K562 (cell line): ENCODE measurements around the gene CLCF1. TPM values are rescaled to one million over a fixed set of nuclear protein-coding genes. Genes with fewer than 3 reads are reported as not detected.

Source experiments
- ATAC-seq: fragments of 200-7000 bp; cut with Tn5 transposase; 3 replicates; pipeline ENCODE4 v1.9.1; 2020; ENCODE audit warnings: moderate library complexity
- BruUV-seq: library from RNA; stranded (reverse); fragments of 400-500 nt; replicated peaks from 2 replicates; lab custom pipeline; 2021; lab: Mats Ljungman, UMichigan
- CTCF ChIA-PET: fragments of 300-600 bp; formaldehyde crosslinking; extraction: SDS; loops from one replicate; lab custom pipeline; 2021; ENCODE audit warnings: low intra/inter-chr PET ratio; lab: Yijun Ruan, JAX
- POLR2A ChIA-PET: fragments of 300-600, 350-650 bp; sonication (Branson Sonifier 250); formaldehyde crosslinking; extraction: SDS; loops from one replicate; lab custom pipeline; 2021; ENCODE audit warnings: antibody characterized with exemption, inconsistent platforms; lab: Yijun Ruan, JAX
- DNase-seq, 4 experiments: peaks; one replicate each; pipeline versions ENCODE4 v3.0.0 to v3.0.0-alpha.2; 2011 to 2018; ENCODE audit warnings: low spot score in 3 of 4, mixed read lengths in 3 of 4; ENCODE audit errors: extremely low read depth in 1 of 4
- FAIRE-seq: peaks from 2 replicates; lab custom pipeline; 2011; peaks lifted over from hg19 to GRCh38; lab: Jason Lieb, UNC
- H2AFZ ChIP-seq: 2 replicates; pipeline ENCODE4 v1.6.0; 2011; ENCODE audit warnings: low read depth, low read length, control low read depth, inconsistent platforms
- H3K27ac ChIP-seq: fragments of 200-600 bp; 3 replicates; pipeline ENCODE4 v1.8.0; 2011; ENCODE audit warnings: low read depth, mild to moderate bottlenecking, control low read depth, inconsistent platforms, low read length, moderate library complexity, mixed read lengths; ENCODE audit errors: extremely low read depth
- H3K27me3 ChIP-seq, 2 experiments: fragments of 300-600 bp in 1 of 2; 2 replicates in 1 of 2; 3 replicates in 1 of 2; pipeline versions ENCODE4 v1.6.0 to v1.8.0; 2011; ENCODE audit warnings: inconsistent platforms in 2 of 2, low read length in 2 of 2, mild to moderate bottlenecking in 1 of 2, mixed read lengths in 1 of 2, moderate library complexity in 1 of 2; ENCODE audit not compliant: control insufficient read depth in 2 of 2, insufficient read depth in 2 of 2
- H3K36me3 ChIP-seq: fragments of 300-600 bp; 3 replicates; pipeline ENCODE4 v1.8.0; 2011; ENCODE audit warnings: mild to moderate bottlenecking, low read length, inconsistent platforms; ENCODE audit not compliant: control insufficient read depth, insufficient read depth
- H3K4me1 ChIP-seq, 2 experiments: fragments of 200-600 bp in 1 of 2; replicated peaks in 1 of 2; 2 replicates in 1 of 2; 3 replicates in 1 of 2; pipeline versions ENCODE4 v1.5.1 to v1.8.0; 2011; ENCODE audit warnings: inconsistent platforms in 2 of 2, low read length in 2 of 2, mild to moderate bottlenecking in 1 of 2, mixed read lengths in 1 of 2, moderate library complexity in 1 of 2; ENCODE audit not compliant: control insufficient read depth in 2 of 2, insufficient read depth in 2 of 2
- H3K4me2 ChIP-seq: 2 replicates; pipeline ENCODE4 v1.6.1; 2011; ENCODE audit warnings: low read length, control low read depth, inconsistent platforms, mixed read lengths; ENCODE audit not compliant: insufficient read depth
- H3K4me3 ChIP-seq: fragments of 200-600 bp; sonication (generic), shearing (Covaris generic); 2 replicates; pipeline ENCODE4 v1.5.1; 2016; ENCODE audit warnings: control low read depth, inconsistent platforms
- H3K79me2 ChIP-seq: fragments of 200-600 bp; 3 replicates; pipeline ENCODE4 v1.8.0; 2011; ENCODE audit warnings: low read length, inconsistent platforms; ENCODE audit not compliant: control insufficient read depth, insufficient read depth
- H3K9ac ChIP-seq, 2 experiments: 2 replicates each; pipeline versions ENCODE4 v1.6.0 to v1.6.1; 2011; ENCODE audit warnings: low read depth in 2 of 2, low read length in 2 of 2, control low read depth in 1 of 2, inconsistent platforms in 1 of 2, mild to moderate bottlenecking in 1 of 2, mixed read lengths in 1 of 2; ENCODE audit not compliant: insufficient read depth in 1 of 2
- H3K9me1 ChIP-seq: one replicate; pipeline ENCODE4 v1.6.0; 2011; ENCODE audit warnings: inconsistent platforms, mild to moderate bottlenecking, low read length, moderate library complexity; ENCODE audit not compliant: control insufficient read depth, insufficient read depth
- H3K9me3 ChIP-seq: replicated peaks from 2 replicates; pipeline ENCODE4 v1.5.1; 2011; ENCODE audit warnings: low read depth, low read length, inconsistent platforms; ENCODE audit not compliant: control insufficient read depth, insufficient read depth
- H4K20me1 ChIP-seq: replicated peaks from 2 replicates; pipeline ENCODE4 v1.6.1; 2011; ENCODE audit warnings: low read length, inconsistent platforms, mixed read lengths; ENCODE audit not compliant: control insufficient read depth, insufficient read depth
- ARID1B ChIP-seq: fragments of 450-650 bp; IDR thresholded peaks from 2 replicates; pipeline ENCODE4 v1.6.1; 2016; ENCODE audit warnings: antibody characterized with exemption, mild to moderate bottlenecking, inconsistent platforms
- ARID4B ChIP-seq: sonication (generic); formaldehyde crosslinking; IDR thresholded peaks from 2 replicates; pipeline ENCODE4 v1.8.0; 2022; ENCODE audit warnings: mild to moderate bottlenecking, missing genetic modification reagents
- EGR1 ChIP-seq: fragments of 450-650 bp; conservative IDR thresholded peaks from 2 replicates; pipeline ENCODE4 v1.6.1; 2017; ENCODE audit warnings: mild to moderate bottlenecking
- HMGN3 ChIP-seq: IDR thresholded peaks from 2 replicates; pipeline ENCODE4 v1.6.1; 2011; ENCODE audit warnings: borderline replicate concordance, low read depth, mild to moderate bottlenecking, mixed read lengths, low read length; ENCODE audit not compliant: insufficient read length; ENCODE audit errors: extremely low read depth
- HNRNPH1 ChIP-seq: fragments of 200-400 bp; formaldehyde crosslinking; optimal IDR thresholded peaks from 2 replicates; pipeline ENCODE3; 2017; ENCODE audit warnings: low read depth, mild to moderate bottlenecking, low read length, moderate library complexity
- KDM4B ChIP-seq, 2 experiments: fragments of 450-650 bp in 1 of 2; sonication (generic) in 1 of 2; IDR thresholded peaks; 2 replicates each; pipeline ENCODE4 v1.6.1; 2016 to 2017; ENCODE audit warnings: borderline replicate concordance in 2 of 2, antibody characterized with exemption in 1 of 2, low read depth in 1 of 2, mild to moderate bottlenecking in 1 of 2
- MTA1 ChIP-seq: fragments of 450-650 bp; IDR thresholded peaks from 2 replicates; pipeline ENCODE4 v1.6.1; 2017; ENCODE audit warnings: borderline replicate concordance
- NFIX ChIP-seq: fragments of 250-450 bp; sonication (Bioruptor Pico); IDR thresholded peaks from 2 replicates; pipeline ENCODE4 v1.4.0; 2020; ENCODE audit warnings: low read depth, mild to moderate bottlenecking, moderate library complexity
- TEAD1 ChIP-seq, 2 experiments: fragments of 450-650 bp in 1 of 2; sonication (generic) in 1 of 2; formaldehyde crosslinking; IDR thresholded peaks; 2 replicates each; pipeline versions ENCODE4 v1.4.0 to v1.8.0; 2020 to 2022; ENCODE audit warnings: mild to moderate bottlenecking in 2 of 2, missing genetic modification reagents in 1 of 2
- USF2 ChIP-seq: sonication (generic); formaldehyde crosslinking; IDR thresholded peaks from 2 replicates; pipeline ENCODE4 v1.5.0; 2020; ENCODE audit warnings: missing genetic modification reagents
- YY1 ChIP-seq, 3 experiments: IDR thresholded peaks; 2 replicates each; pipeline ENCODE4 v1.6.1; 2011; ENCODE audit warnings: low read length in 2 of 3, mild to moderate bottlenecking in 2 of 3, moderate library complexity in 2 of 3, borderline replicate concordance in 1 of 3, control low read depth in 1 of 3, low read depth in 1 of 3; ENCODE audit not compliant: insufficient read depth in 3 of 3, insufficient replicate concordance in 2 of 3, control insufficient read depth in 1 of 3, insufficient read length in 1 of 3; ENCODE audit errors: extremely low read depth in 1 of 3
- WGBS: fragments of 100-300 bp; shearing (Covaris generic); methylation state at CpG from one replicate; pipeline ENCODE4 v1.1.6; 2016; ENCODE audit warnings: low coverage, mixed read lengths; ENCODE audit not compliant: insufficient coverage; ENCODE audit errors: missing lambda C conversion rate; 5-methylcytosine and 5-hydroxymethylcytosine counted together
- in situ Hi-C: fragments of 300-500 bp; cut with MboI; formaldehyde crosslinking; loops from 4 replicates; pipeline ENCODE4 v1.15.0; 2018; ENCODE audit warnings: inconsistent platforms, mixed read lengths
- intact Hi-C: fragments of 100-400 bp; cut with micrococcal nuclease; formaldehyde crosslinking; loops from 2 replicates; pipeline ENCODE4 v1.14.2; 2022
- polyA plus RNA-seq, 8 experiments: library from polyadenylated mRNA; depleted of rRNA in 4 of 8; stranded (reverse) in 5 of 8; unstranded in 3 of 8; fragments of >200 nt; fragmentation: Nextera tagmentation in 2 of 8; fragmentation: Illumina TruSeq in 1 of 8; extraction: Ambion mirVana in 2 of 8; extraction: Trizol in 1 of 8; gene quantifications; 2 replicates each; pipeline versions ENCODE4 v1.2.1 to v1.2.3, GENCODE V29; 2011 to 2014; ENCODE audit warnings: inconsistent platforms in 1 of 8, missing spikeins in 1 of 8
- total RNA-seq, 7 experiments: library from RNA; depleted of rRNA in 6 of 7; stranded (reverse); fragments of >200 nt in 6 of 7; fragmentation: Illumina TruSeq in 2 of 7; extraction: Trizol in 2 of 7; gene quantifications; 2 replicates each; pipeline versions ENCODE4 v1.2.1 to v1.2.3, GENCODE V29; 2011 to 2021; ENCODE audit warnings: low replicate concordance in 1 of 7
- TF ChIP-seq, protein P1 (sequence below): IDR thresholded peaks from 2 replicates; pipeline ENCODE4 v1.6.1; 2014; ENCODE audit warnings: antibody characterized with exemption

CLCF1 gene
- total and polyA plus RNA-seq, 9 of the 15 experiments (the other 6 are each of a cell fraction or from before 2014, with no cell fraction given), result 0.49 to 5.8 (median 3.0) TPM

DNA sequence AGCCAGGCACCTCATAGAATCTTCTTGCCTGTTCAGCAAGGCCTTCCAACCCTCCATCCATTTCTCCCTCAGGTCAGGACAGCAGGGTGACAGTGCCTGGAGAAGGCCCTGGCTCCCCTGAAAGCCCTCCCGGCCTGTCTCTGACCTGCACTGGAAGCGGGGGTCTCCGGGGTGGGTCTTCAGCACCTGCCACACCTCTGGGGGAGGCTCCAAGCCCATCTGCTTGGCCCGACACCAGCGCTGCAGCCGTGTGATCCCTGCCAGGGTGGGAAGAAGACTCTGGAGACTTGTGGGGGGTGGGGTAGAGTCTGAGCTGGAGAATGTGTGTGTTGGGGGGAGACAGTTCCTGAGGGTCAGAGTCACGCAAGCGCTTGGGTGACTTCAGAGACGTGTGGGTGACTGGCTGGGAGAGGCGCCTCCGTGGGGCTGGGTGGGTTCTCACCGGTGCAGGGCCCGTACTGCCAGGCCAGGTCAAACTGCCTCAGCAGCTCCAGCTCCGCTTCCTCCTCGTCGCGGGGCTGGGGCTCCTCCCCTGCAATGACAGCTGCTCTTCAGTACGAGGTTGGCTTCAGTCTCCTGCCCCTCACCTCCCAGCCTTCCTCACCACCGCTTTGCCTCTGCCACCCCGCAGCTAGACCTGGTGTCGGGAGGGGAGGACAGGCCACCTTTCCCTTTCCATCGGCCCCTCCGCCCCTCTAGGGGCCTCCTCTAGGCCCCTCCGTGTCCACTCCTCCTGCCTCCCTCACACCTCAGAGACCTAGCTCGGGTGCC is 20.7 kb downstream of the CLCF1 start:
- in situ Hi-C loops, result no loop called here
- Histone ChIP-seq H3K9me3 (no peaks in the 10 kb centered on the region), H3K79me2 (peaks cover 8% of the 10 kb centered on the region), H4K20me1 (no peaks in the 10 kb centered on the region; the same call in 1 of the 2 replicates), H3K4me3 (peak overlapping the region; percentile 76), H3K27ac (peak overlapping the region; percentile 92), H3K4me1 (peaks cover 70 to 72% of the 10 kb centered on the region in 2 experiments), H3K36me3 (peaks cover 4% of the 10 kb centered on the region; the same call in 1 of the 3 replicates), H3K9me1 (no peaks in the 10 kb centered on the region), H2AFZ (peak overlapping the region; percentile 73), H3K9ac (peak overlapping the region; percentile 80 to 92), H3K27me3 (no peaks in the 10 kb centered on the region), H3K4me2 (peak overlapping the region; percentile 94)
- intact Hi-C loops, result loop anchor here (1.0 to 5.0 kb wide), 2 partner anchors 30 to 230 kb away; partner anchors contain the start of gene GSTP1
- FAIRE-seq (no peak), ATAC-seq (peak; percentile 2), DNase-seq (peak in 3 of 4 experiments; percentile 28 to 47 (median 35))
- POLR2A ChIA-PET, result interaction anchor here (0.9 to 2.3 kb wide), 12 partner anchors 10 to 297 kb away, joined by 3 to 15 read pairs (median 4); partner anchors contain the start of gene RAD9A
- 18% methylated on average over 14 of the region's 25 CpGs for WGBS
- TSS peak; percentile 91 for BruUV-seq
- CTCF ChIA-PET, result interaction anchor here (4.5 kb wide), 1 partner anchor 29 kb away, joined by 25 read pairs; no protein-coding TSS in a partner anchor
- no peak for TF ChIP-seq USF2 (CRISPR knock-in tag)
- TF ChIP-seq ARID1B, result peak; percentile 6; the same call in 1 of the 2 replicates
- peak; percentile 29; the same call in 1 of the 2 replicates for TF ChIP-seq MTA1
- TF ChIP-seq ARID4B (CRISPR knock-in tag), result peak; percentile 87
- TF ChIP-seq HNRNPH1, result no peak
- 0 out of 4 replicates have a peak, but pooled peaks of 1 of the 2 experiments have one; percentile 49 for TF ChIP-seq TEAD1 (CRISPR knock-in tag; IDR thresholded peaks at IDR 0.05)
- TF ChIP-seq YY1 (IDR thresholded peaks at IDR 0.05; ENCODE audit: borderline replicate concordance in 1 of 3, control insufficient read depth in 1 of 3, extremely low read depth in 1 of 3, insufficient read depth in 3 of 3, insufficient read length in 1 of 3, insufficient replicate concordance in 2 of 3, low read depth in 1 of 3, low read length in 2 of 3), result no peak
- TF ChIP-seq, protein P1, sequence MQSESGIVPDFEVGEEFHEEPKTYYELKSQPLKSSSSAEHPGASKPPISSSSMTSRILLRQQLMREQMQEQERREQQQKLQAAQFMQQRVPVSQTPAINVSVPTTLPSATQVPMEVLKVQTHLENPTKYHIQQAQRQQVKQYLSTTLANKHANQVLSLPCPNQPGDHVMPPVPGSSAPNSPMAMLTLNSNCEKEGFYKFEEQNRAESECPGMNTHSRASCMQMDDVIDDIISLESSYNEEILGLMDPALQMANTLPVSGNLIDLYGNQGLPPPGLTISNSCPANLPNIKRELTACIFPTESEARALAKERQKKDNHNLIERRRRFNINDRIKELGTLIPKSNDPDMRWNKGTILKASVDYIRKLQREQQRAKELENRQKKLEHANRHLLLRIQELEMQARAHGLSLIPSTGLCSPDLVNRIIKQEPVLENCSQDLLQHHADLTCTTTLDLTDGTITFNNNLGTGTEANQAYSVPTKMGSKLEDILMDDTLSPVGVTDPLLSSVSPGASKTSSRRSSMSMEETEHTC, result no peak
- TF ChIP-seq KDM4B (IDR thresholded peaks at IDR 0.05; ENCODE audit: borderline replicate concordance in 2 of 2, low read depth in 1 of 2), result no peak
- no peak for TF ChIP-seq NFIX
- no peak for TF ChIP-seq HMGN3
- no peak for TF ChIP-seq EGR1
